ENCODE data around the gene FAM170B.

Gene FAM170B

DNA sequence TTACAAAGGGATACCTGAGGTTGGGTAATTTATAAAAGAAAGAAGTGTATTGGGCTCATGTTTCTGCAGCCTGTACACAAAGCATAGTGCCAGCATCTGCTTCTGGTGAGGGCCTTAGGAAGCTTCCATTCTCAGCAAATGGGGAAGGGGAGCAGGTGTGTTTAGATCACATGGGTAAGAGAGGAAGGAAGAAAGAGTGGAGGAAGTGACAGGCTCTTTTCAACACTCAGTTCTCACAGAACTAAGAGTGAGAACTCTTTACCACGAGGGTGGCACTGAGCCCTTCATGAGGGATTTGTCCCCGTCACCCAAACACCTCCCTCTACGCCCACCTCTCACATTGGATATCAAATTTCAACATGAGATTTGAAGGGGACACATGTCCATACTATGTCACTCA, 506 bp upstream of the FAM170B start:
- no peak overlapping the region for H3K27ac ChIP-seq
- no peak overlapping the region for H3K4me3 ChIP-seq

DNA sequence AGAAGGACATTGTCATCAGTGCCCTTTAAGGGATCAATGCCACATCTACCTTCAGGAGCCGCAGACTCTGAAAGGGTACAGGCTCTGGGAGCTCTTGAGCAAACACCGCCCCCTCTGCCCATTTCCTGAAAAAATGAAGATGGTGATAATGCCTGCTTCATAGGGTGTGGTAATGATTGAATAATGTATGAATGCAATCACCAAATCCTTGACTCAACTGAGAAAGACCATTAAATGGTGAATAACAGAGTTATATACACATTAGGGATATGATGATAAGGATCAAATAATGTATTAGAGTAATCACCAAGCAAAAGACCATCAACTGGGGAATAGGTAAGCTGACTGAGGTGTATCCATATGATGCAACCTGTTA, 1.5 kb downstream of the FAM170B start:
- no peak overlapping the region for H3K27ac ChIP-seq
- no peak overlapping the region for H3K4me3 ChIP-seq

DNA sequence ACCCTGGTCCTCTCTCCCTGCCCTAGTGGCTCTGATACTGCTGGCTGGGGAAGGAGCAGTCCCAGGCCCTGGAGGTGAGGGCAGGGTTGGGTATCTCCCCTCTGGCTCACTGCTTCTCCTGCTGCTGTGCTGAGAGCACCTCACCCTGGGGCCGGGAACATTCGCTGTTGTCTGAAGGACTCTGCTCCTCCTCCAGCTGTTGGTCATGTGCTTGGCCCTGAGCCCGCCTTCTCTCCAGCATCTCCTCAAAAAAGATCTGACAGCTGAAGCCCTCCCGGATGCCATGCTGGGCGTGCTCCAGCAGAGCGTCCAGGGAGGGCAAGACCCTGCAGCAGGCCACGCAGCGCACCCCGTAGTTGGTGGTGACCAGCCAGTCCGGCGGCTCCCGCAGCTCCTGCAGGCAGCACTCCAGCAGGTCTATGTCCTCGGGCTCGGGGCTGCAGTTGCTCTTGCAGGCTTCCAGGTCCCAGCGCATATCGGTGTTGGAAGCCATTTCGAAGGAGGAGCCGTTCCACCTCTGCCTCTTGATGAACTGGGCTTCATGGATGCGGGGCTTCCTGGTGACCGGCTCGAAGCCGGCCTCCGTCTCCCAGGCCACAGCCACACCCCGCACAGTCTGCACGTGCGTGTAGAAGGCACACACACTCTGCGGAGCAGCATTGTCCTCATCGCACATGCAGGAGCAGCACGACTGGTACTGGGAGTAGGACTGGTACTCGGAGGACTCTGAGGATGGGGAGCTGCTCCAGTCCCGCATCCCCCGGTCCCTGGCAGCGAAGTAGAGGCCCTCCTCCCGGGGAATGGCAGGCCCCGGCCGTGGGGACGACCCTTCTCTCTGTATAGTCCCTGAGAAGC, 2.1 kb downstream of the FAM170B start:
- Histone ChIP-seq H3K27ac (no peak overlapping the region), H3K4me3 (no peak overlapping the region)

DNA sequence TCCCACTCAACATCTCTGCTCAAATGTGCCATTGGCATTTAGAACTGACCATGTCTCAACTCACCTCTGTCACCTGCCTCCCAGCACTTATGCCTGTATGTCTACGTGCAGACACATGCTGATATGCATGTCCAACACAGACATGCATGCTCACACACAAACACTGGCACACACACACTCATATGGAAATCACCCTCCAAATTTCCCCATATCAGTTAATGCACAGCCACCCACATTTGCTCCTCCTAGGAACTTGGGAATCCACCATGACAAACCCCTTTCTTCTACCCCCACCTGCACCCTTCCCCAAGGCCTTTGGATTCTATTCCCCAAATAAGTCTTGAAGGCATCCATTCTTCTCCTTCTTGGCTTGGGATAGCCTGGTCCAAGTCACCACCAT, 4.4 kb downstream of the FAM170B start:
- H3K27ac ChIP-seq, result no peak overlapping the region
- no peak overlapping the region for H3K4me3 ChIP-seq

DNA sequence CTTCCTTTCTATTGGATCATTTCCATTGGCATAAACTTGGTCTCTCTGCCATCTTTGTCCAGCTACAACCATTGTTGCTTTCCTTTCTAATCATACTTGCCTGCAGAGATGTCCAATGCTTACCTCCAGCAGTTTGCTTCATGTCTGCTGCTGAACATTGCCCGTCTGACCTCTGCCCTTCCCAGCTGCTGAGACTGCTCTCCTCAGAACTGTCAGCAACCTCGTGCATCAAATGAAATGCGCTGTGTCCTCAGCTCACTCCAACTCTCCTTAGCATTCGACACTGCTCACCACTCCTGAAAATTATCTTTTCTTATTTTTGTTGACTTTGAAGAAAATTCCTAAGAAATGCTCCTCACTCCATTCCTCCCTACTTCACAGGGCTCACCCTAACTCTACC, 5.0 kb downstream of the FAM170B start:
- Histone ChIP-seq H3K27ac (no peak overlapping the region), H3K4me3 (no peak overlapping the region)

DNA sequence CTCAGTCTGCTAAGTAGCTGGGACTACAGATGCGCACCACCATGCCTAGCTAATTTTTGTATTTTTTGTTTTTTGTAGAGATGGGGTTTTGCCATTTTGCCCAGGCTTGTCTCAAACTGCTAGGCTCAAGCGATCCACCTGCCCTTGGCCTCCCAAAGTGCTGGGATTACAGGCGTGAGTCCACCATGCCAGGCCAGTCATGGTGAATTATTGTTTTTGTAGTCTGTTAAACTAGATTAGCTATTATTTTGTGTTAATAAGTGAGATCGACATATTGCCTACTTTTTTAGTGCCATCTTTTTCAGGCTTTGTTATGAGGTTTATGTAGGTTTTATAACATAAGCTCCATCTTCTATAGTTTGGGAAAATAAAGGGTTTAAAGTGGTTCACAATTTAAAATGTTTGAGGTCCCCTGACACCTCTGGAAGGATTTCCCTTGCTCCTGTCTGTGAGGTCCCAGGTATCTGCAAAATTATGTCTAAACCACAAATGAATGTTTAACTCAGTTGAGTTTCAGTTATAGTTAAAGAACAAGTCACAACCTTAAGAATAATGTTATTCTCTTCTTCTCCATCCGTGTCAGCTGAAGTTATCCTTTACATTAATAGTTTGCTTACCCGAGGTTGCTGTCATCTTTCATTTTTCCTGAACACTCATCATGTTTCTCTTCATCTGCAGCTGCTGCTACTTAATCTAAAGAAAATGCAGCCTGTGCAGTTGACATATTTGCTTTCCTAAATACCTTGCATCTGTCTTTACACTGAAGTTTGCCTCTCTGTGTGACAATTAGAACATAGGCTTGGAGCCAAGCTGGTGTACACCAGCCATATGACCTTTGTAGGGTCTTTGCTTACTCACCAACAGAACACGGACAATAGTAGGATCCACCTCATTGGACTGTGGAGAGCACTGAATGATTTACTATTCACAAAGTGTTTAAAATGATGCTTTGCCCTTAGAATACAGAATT, 9.6 kb downstream of the FAM170B start:
- Histone ChIP-seq H3K27ac (no peak overlapping the region), H3K4me3 (no peak overlapping the region)

DNA sequence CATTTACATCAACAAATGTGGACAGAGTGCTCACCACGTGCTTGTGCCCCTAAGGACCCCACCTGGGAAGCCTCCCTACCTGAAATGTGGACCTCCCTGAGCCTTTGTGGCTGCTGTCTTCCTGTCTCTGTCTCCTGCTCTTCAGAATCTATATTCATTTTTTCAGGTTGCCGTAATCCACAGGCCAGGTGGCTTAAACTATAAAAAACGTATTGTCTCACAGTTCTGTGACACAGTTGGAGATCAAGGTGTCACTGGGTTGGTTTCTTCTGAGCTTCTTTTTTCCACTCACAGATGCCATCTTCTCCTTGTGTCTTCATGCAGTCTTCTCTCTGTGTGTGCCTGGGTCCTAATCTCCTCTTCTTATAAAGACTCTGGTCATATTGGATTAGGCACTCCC, 12.9 kb downstream of the FAM170B start:
- no peak overlapping the region for H3K27ac ChIP-seq
- no peak overlapping the region for H3K4me3 ChIP-seq

DNA sequence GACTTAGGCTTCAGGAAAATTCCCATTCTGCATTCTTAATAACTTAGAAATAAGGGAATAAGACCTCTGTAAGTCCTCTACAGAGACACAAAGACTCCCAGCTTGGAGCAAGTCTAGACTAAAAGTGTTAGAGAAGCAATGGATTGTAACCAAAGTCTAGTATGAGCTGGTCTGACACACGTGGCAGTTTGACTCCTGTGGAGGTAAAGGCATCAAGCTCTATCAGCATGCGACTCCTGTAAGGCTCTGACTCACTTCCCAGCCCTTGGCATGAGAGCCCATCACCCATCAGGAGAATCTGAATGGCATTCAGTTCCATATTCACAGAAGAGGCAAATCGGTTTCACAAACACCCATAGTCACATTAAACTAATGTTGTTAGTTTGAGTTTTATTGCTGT, 14.1 kb downstream of the FAM170B start:
- Histone ChIP-seq H3K4me3 (no peak overlapping the region), H3K27ac (no peak overlapping the region)

DNA sequence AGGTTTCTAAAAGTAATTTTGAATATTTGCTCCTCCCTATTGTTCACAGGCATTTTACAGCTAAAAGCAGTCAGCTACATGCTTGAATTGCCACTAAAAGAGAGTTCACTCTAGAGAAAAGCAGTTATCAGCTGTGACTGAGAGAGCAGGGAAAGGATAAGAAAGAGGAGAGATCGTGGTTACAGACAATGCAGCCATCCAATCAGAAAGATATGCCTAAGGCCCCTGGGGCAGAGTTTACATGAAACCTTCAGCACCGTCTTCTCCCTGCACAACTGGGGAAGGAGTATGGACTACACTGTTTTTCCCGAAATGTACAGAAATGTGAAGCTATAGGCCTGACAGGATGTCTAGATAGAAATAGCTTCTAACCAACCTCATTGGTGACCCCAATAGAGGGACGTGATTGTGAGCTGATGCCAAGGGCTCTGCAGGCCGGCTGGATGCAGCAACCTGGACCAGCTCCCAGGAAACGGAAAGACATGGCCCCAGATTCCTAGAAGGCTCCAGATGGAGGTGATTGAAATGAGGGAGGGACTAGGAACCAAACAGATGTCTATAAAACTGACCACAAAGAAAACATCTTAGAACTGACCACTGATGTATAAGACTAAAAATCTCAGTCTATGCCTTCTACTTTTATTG, 15.3 kb downstream of the FAM170B start:
- H3K4me3 ChIP-seq, result no peak overlapping the region
- no peak overlapping the region for H3K27ac ChIP-seq

DNA sequence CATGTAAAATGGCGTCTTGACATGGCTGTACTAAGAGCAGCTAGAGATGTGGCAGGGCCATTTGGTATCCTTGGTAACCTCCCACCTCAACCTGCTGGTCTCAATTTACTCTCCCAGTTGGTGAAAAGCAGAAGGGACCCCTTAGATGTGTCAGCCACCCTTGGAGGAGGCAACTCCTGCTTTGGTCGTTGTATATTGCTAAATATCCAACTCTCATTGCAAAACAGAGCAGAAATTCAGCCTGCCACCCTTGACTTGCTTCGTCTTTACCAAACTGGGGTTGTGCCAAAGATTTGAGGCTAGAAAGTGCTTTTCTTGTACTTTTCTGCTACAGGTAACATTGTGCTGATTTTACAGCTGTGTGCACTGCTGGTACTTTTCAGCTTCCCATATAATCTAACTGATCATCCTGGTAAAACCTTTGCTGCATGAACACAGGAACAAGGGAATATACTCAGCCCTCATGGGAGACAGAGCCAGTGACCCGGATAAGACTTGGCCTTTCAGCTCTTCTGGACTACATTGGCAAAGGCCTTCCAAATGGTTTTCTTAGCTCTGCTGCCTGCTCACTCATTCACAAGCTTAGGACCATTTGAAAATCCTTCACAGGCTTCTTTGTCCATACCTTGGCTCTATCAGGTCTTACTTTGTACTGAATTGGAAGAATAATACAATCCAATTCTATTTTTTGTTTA, 16.3 kb downstream of the FAM170B start:
- Histone ChIP-seq H3K27ac (no peak overlapping the region), H3K4me3 (no peak overlapping the region)

DNA sequence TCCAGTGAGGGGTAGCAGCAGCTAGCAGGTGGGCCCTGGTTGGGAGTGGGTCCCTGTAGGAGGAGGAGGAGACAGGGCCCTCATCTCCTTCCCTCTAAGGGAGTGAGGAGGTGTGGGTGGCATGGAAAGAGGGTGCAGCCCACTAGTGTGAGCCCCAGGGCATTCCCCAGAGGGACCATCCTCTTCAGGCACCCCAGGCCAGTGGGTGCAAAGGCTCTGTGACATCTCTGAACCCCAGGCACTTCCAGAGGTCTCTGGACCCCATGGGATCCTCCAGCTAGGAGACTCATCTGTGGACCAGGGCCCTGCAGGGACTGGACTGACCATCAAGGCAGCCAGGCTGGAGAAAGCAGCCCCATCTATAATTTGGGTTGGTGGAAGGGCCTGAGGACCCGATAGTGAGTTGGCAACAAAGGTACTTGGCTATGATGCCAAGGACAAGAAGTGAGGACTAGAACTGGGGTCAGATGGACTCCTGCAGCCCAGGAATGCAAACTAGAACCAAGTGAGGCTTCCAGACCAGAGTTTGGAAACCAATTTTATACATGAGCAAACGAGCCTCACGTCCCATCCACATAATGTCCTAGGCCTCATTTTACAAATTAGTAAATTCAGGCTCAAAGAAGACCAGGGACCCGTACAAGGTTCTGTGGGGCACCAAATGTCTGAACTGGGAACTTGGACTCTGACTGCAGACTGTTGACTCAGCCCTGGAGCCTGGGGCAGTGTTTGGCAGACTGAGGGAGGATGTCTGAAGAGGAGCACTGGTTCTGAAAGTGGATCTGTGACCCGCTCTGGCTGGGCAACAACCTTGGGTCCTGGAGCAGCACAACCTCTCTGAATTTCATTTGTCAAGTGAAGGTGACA, 17.1 kb downstream of the FAM170B start:
- H3K27ac ChIP-seq, result no peak overlapping the region
- H3K4me3 ChIP-seq, result no peak overlapping the region

DNA sequence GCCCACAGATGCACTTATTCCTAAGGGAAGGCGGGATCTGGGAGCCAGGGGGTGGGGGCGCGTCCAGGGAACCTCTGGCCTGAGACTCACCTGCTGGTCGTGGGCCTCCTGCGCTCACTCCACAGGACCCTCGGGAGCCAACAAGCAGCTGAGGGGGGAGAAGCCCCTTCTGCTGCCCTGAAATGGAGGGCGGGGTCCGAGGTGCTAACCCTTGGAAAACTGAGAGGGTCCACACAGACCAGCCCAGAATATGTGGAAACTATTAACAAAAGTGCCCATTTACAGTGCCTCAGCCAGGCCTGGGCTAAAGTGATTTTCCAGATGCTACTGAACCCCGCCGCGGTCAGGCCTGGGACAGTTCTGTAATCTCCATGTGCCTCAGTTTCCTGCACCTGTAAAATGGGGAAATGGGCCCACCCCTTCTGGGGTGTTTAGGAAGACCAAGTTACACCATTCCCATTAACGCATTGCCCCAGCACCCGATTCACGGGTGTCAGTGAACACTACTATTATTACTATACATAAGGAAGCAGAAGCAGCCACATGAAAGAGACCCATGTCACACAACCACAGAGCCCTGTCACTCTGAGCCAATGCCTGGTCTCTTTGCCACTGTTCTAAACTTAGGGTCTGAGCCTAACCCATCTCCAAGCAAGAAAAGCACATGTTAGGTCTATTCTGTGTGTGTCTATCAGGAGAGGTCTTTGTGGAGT, 17.9 kb downstream of the FAM170B start:
- Histone ChIP-seq H3K4me3 (peak overlapping the region in 2 of 7 experiments; percentile 47 to 58), H3K27ac (peak overlapping the region in 3 of 21 experiments; percentile 26 to 42 (median 27))

DNA sequence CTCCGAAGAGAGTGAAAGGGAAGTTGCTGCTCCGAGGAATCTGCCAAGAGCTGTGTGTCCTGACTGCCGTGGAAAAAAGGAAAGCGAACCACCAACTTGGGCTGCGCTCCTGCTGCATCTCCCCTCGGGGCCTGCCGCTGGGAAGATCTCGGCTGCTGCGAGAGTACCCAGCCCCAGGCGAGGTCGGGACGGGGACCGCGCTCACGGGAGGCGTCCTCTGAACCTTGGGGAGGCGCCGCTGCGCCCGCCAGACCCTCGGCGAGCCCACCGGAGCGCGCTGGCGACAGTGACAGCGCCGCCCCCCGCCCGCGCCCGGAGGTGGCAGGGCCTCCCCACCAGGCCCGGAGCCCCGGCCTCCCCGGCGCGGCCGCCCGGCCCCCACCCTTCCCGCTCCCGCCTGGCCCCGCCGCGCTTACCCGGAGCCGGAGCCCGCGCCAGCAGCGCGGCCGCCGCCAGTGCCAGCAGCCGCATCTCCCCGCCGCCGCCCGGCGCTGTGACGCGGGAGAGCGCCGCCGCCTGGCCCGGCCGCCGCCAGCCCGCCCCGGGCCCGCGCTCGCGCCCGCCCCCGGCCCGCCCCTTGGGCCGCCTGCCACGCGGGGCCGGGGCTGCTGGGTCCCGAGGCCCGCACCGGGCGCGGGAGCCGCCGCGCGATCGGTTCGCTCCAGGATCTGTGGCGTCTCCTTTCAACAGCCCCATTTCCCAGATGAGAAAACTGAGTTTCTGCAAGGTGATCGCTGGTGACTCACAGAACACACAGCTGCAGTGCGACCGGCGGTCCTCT, 18.6 kb downstream of the FAM170B start, which contains the start of gene VSTM4:
TSS of gene VSTM4 (minus strand) at position 508 of the 781 bp plus-strand sequence. CDS start at position 471, 37 bp downstream.
- H3K4me3 ChIP-seq, result peak within 1 kb of the TSS; percentile 34 to 58 (median 42)
- H3K27ac ChIP-seq, result peak within 1 kb of the TSS in 19 of 21 experiments; percentile 32 to 88 (median 68)

DNA sequence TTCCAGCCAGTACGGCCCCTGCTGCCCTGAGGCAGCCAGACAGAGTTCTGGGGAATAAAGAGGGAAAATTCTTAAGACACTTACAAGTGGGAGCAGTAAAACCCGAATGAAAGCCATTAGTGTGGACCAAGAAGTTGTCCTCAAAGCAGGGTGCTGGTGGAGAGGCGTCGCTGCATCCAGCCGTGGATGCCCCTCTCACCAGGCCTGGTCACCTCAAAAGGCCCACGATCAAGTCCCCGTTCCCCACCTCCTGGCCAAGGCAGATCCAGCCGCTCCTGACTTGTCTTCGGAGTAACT, 19.2 kb downstream of the FAM170B start:
- H3K4me3 ChIP-seq, result peak overlapping the region; percentile 34 to 58 (median 42)
- peak overlapping the region in 19 of 21 experiments; percentile 32 to 88 (median 68) for H3K27ac ChIP-seq

DNA sequence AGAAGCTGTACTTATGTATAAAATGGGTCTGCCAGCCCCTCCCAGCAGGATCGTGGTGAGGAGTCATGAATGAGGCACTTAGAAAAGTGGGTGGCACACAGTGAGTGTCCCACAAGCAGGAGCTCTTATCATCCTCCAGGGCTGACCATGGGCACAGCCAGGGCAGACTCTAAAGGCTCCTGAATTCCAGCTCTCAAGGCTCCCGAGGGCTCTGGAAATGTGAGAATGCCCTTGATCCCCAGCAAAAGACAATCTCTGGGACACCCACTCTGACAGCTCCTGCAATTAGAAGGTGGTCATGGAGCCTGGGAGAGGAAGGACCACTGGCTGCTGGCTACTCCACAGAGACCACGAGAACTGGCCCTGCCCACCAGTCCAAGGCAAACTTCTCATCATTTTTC, 20.1 kb downstream of the FAM170B start:
- H3K4me3 ChIP-seq, result peak overlapping the region in 2 of 7 experiments; percentile 2 to 34
- peak overlapping the region in 3 of 21 experiments; percentile 1 to 83 (median 76) for H3K27ac ChIP-seq

DNA sequence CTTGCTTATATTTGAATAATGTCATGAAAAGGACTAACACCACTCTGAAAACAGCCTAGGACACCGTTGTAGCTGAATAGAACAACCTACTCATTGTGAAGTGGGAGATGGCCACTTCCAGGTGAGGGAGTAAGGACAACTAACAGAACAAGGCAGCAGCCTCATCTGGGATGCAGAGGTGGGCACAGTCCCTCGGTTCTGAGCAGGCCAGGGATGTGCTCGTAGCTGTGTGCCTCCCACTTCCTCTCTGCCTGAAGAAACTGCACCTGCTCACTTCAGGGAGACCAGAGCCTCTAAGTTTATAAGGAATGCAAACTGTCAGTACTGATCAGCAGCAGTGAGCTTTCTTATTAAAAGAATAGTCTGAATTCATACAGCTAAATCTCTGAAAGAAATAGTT, 21.0 kb downstream of the FAM170B start:
- no peak overlapping the region for H3K27ac ChIP-seq
- H3K4me3 ChIP-seq, result no peak overlapping the region

DNA sequence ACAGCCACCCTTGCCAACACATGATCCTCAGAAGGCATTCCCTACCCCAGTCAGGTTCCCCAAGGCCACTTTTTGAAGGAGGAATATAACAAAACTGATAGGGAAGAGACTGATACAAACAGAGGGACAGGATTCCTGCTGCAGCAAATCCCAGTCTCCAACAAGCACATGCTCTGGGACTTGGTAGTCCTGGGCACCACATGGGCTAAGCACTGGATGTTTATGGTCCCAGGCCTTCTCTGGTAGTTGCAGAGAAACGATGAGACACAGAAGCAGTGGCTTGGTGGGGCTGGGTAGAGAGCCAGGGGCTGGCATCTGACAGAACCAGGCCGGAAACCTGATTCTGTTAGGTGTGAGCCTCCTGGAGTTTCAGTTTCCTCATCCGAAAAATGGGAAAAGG, 21.7 kb downstream of the FAM170B start:
- Histone ChIP-seq H3K4me3 (no peak overlapping the region), H3K27ac (peak overlapping the region in 1 of 21 experiments; percentile 11)
